IPS-11a (cell line): ENCODE results near the gene CLMN.

ENCODE experiments used
- H3K4me3 ChIP-seq: one replicate; pipeline ENCODE4 v1.5.1; 2013; ENCODE audit warnings: low read depth, low read length, control low read depth

Gene CLMN

DNA sequence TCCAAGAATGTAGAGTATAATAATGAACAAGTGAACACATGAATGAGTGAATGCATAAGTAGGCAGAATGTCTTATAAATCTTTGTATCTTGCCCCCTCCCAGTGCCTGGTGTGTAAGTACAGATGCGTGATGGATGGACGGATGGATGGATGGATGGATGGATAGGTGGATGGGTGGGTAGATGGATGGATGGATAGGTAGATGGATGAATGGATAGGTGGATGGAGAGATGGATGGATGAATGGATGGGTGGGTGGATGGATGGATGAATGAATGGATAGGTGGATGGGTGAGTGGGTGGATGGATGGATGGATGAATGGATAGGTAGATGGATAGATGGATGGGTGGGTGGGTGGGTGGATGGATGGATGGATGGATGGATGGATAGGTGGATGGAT, 74.4 kb downstream of the CLMN start:
- H3K4me3 ChIP-seq = no peak overlapping the region

DNA sequence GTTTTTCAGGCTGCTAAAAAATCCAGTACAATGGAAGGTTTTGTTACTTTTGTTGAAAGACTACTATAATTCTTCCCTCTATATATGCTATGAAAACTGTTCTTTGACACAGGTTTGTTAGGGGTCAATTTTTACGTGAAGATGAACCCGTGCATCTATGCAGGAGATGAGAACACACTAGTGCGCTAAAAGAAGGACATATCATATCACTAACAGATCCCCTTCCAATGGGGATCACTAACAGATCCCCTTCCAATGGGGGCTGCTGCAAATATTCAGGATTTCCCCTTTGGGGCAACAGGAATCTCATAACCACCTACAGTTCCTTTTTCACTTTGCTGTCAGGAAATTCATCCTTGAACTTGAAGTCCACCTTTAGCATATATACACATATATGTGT, 75.1 kb downstream of the CLMN start:
- H3K4me3 ChIP-seq = no peak overlapping the region

DNA sequence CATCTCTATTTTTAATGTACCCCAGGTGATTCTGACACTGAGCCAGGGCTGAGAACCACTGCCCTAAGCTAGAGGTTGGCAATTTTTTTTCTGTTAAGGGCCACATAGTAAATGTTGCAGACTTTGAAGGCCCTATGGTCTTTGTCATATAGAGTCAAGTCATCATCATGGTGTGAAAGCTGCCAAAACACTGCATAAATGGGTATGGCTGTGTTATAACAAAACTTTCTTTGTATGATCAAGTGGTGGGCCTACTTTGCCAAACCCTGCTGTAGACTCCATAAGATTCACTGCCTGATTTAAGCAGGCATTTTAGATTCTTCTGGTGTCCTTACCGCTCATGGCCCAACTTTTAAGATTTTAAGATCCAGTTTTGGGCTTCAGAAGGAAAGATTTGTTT, 76.8 kb downstream of the CLMN start:
- H3K4me3 ChIP-seq = no peak overlapping the region

DNA sequence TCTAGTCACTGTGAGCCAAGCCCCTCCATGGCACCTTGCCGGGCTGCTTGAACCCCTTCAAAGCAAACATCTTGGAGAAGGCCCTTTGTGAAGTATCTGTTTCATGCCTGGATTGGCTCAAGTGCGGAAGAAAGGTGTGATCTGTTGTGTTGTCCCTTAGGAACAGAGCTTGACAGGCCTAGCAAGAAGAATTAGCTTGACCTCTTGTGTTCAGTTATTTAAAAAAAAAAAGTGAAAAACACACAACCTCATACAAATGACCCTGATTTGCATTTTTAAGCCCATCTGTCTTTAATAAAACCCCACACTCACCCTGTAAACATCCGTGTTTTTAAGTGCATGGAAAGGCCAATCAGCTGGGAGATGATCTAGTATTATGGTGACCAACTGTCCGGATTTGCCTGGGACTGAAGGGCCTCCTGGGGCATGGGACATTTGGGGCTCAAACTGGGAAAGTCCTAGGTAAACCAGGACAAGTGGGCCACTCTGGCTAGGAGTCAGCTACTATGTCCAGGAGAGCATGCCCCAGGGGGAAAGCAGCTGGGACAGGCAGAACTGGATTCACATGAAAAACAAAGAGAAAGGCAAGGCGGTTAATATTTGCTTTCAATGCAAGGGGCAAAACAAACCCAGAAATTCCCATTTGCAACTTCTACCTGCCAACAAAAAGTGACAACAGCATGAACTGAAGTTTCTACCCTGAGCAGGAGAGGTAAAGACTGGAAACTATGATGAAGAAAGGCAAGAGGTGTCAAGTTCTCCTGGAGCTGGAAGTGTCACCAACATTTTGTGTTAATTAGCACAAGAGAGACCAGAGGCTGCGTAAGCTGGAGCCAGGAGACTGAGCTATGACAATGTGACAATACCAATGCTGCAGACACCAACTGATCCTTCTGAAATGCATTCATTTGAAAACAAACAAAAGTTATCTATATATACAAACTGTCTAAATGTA, 78.6 kb downstream of the CLMN start:
- H3K4me3 ChIP-seq = no peak overlapping the region

DNA sequence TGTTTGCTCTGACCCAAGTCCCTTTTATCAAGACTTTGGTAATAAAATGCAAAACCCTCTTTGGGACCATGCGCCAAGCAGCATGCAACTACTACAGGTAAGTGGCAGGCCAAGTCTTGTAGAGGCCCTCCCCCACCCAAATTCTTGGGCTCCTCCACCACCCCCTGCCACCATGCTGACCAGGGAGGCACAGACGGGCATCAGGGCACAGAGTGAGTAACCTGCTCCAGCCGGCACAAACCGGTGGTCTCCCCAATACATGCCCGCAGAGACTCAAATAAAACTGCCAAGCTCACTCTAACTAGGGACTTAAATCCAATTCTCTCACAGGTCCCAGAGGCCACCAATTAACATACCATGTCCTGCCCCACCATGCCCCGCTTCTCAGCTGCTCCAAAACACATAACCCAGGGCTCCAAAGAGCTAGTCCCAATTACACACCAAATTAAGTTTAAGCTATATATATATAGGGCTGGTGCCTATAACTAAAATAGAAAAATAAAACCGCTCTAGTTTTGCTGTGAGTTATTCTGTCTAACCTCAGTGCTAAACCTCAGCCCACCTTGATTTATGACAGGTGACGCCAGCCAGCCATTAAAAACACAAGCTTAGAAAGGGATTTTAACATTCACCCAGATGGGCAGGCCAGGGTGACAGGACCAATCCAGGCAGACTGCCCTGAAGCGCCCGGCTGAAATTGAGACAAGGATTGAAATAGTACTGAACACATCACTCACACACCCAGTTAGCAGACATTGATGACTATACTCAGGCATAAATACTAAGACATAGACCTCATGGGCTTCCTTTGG, 81.0 kb downstream of the CLMN start:
- no peak overlapping the region for H3K4me3 ChIP-seq

DNA sequence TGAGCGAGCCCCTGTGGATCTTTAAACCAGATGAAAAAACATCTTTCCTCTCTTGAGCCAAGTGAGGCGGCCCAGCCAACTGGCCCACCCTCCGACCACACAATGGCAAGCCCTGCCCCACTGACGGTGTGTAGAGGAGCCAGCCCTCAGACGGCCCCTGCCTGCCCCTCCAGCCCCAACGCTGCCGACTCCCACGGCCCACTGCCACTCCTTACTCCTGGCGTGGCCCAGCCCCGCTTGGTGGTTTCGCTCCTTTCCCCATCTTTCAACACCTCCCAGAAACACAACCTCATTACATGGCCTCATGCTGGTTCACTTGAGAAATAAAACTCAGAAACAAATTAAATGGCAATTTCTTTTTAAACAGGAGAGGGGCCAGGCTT, 81.8 kb downstream of the CLMN start:
- H3K4me3 ChIP-seq = no peak overlapping the region

DNA sequence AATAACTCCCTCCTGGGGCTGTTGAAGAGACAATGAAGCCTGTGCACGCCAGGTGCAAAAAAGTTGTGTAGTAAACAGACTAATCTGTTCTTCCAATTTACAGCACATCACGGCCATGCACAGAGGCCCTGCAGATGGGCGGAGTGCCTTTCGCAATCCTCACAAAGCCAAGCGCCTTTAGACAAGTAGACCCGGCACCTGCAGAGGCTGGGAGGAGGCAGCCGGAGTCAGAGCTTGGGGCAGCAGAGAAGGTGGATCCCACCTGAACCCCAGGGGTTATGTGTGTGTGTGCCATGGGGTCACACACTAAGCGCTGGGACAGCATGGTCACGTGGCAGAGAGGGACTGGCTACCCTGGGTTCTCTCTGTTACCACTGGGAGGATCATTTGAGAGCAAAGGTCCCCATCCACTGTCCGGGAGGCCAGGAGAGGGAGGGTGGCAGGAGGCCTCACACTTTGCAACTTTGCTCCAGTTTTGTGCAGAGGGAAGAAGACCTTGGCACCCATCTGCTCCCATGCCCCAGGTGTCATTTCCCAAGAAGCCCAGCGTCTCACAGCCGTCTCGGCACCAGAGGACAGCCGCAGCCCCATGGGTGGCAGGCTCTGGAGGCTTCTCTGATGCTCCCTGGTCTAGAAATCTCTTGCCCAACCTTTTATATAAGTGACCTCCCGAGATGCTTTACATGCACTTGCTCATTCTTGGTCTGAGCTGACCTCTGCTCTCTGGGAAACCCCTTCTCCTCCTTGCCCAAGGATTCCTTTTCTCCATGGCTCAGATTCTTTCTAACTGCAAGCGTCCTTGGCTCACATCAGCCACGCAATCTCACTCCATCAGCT, 82.4 kb downstream of the CLMN start:
- H3K4me3 ChIP-seq = no peak overlapping the region

DNA sequence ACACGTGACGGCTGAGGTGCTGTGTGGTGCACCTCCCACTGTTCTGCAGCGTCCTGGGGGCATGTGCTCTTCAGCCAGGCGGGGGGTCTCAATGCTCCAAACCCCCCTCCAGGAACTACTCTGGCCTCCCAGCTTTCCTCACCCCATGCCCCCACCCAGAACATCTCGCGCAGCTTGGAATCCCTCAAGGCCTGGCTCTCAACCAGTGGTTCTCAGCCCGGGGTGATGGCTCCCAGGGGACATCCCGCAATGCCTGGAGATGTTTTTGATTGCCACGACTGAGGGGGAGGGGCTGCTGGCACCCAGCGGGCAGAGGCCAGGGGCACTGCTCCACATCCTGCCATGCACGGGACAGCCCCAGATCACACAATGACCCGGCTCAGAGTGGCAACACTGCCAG, 83.5 kb downstream of the CLMN start:
- no peak overlapping the region for H3K4me3 ChIP-seq

DNA sequence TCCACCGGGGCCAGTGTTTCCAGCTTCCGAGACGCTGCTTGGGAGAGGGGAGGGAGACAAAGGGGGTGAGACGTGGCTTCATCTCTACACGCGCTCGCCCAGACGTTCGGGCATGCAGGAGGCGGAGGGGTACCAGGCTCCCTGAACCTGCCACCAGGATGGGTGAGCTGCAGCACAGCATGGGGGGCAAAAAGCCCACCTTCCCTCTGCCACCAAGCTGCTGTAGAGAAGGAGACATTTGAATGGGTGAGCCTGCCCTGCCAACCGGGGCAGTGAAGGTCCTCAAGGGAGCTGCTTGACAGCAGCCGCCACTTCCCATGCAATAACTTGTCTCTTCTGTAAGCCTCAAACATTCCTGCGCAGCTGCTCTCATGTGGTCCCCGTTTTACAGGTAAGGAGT, 83.9 kb downstream of the CLMN start:
- no peak overlapping the region for H3K4me3 ChIP-seq

DNA sequence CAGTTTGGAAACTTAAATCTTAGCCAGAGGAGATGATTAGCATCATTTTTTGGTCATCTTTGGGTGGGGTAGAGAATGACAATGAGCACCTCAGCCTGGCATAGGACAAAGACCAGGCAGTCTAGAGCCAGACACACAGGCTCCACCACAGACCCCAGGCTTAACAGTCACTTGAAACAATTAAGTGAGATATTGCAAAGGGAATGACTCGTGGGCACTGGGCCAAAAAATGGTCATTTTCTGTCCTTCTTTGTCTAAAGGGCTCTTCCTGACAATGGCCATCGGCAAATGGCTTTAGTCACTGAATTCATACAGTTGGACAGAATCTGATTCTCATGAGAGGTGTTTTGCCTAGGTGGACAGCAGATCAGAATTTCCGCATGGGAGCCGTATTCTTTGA, 84.4 kb downstream of the CLMN start:
- H3K4me3 ChIP-seq = no peak overlapping the region

DNA sequence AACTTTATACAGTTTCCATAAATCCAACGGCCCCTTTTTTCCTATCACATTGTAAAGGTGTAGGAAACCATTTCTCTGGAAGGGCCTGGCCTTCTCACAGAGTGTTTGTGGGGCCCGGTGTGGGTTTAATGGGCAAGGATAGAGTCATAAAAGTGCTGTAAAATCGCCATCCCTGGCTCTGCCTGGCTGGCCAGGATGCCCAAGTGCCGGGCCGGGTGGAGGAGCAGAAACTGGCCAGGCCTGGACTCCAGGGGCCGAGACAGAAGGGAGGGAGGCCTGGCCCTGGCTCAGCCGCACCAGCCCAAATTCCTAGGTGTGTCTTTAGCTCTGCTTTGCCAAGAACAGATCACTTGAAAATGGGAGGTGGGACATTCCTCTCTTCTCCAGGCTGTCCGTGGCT, 85.3 kb downstream of the CLMN start:
- no peak overlapping the region for H3K4me3 ChIP-seq

DNA sequence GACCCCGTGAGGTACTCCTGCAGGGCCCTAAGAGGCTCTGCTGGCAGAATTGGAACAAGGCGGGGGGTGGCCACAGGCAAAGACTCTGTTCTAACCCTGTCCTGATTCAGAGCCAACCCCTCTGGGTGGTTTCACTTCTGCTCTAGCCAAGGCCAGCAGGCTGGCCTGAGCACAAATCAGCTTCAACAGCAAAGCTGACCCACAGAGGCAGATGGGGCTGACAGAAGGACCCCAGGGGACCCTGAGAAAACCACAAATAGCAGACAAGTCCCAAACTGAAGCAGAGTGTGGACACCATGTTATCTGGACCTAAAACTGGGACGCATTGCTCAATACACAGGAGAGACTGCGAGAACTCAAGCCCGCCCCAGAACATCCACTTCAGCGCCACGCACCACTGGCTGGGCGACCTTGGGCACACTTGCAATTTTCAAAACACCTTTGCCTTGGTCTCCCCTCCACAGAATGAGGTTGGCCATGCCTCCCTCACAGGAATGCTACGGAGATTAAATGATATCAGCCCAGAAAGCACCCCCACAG, 85.9 kb downstream of the CLMN start:
- no peak overlapping the region for H3K4me3 ChIP-seq

DNA sequence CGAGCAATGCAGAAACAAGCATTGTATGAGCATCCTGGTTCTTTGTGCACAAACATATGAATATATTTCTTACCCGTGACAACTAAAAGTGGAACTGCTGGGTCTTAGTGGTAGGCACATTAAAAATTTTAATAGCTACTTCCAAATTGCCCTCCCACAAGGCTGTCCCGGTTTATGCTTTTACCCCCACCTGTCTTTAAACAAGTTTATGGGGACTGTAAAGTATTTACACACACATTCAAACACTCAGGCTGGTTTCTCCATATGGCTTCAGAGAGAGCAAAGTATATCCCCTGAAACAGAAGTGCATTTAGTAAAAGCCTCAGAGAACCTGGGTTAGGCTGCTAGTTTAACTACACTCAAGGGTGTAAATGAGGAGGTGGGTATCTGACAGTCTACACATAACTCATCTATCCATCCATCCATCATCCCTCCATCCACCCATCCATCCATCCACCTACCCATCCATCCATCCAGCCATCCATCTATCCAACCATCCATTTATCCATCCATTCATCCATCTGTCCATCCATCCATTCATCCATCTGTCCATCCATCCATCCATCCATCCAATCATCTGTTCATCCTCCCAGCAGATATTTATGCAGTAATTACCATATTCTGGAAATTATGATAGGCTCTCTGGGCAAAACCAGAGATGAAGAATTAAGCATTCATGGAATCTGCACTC, 86.7 kb downstream of the CLMN start:
- no peak overlapping the region for H3K4me3 ChIP-seq

DNA sequence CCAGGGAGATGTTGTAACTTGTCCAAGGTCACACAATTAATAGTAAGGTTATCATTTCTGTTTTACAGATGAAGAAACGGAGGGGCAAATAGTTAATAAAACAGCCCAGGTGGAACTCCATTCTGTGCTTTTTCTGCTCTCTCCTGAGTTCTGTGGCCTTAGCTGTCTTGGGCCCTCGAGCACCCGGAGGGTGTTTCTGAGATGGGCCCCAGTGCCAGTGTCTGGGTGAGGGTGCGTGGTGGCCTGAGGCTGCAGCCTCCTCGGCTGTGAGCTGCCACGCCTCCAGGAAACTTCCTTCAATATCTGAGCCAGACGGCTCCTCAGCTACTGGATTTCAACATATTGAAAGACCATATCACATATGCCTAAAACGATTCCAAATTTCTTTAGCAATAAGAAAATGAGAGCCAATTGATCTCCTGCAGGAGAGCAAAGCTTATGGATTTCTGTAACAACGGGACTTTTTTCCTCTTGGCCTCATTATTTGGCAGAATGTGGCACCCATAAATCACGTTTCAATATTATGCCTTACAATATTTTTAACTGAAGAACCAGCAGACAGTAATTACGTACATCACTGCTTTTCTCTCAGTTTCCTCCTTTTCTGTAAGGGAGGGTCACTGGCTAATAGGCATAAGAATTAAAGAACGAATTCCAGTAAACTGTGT, 87.6 kb downstream of the CLMN start:
- H3K4me3 ChIP-seq = no peak overlapping the region

DNA sequence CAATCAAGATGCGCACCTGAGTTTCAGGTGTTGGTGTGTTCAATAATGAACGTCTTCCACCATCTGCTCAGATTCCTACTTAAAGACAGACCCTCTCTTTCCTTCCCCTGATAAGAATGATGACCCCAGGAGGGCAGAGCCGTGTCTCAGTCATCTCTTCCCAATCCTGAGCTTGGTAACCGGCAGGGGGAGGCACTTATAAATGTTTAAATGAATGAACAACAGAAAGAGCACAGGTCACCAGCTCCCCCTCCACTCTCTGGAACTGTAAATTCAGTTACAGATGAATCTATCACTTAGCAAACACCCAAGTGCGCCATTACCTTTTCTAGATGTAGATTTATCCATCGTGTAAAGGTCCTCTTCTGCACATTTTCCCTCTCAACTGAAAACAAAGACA, 90.0 kb downstream of the CLMN start:
- H3K4me3 ChIP-seq = no peak overlapping the region

DNA sequence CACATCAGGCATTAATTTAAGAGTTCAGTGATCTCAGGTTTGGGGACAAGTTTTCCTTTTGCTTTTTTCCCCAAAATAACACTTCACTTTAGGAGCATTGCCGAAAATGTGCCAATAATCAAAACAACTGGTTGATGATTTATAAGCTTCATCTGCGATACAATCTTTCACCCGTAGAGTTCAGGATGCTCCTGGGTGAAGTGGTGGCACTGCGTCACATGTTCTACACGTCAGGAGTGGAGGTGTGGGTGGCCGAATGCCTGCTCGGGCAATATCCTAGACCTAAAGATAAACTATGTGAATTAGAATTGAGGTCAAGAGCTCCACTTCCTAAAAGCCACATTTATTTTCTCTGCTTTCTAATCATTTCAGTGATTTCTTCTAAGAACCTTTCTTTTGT, 91.5 kb downstream of the CLMN start:
- no peak overlapping the region for H3K4me3 ChIP-seq

DNA sequence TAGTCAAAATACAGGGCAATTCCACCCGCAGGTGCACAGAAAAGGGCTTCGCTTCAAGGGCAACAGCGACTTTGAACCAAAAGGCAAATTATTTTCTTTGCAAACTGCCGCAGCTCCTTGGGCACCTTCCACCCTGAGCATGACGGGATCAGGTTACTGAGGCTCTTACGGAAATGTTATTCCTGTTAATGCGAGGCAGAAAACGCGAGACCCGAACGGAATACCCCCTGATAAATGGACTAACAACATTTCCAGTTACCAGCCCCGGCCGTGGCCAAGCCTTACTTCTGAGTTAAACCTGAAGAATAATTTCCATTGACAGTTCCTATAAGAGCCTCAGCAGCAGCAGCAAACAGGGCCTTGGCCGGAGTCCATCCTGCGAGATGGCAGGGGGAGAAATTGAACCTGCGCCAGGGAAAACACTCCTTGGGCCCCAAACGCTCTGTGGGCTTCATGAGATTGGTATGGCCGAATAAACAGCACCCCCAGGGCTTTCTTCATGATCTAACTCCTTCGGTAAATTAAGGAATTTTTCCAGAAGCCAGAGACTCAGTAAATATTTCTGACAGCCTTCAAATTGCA, 92.3 kb downstream of the CLMN start:
- no peak overlapping the region for H3K4me3 ChIP-seq

DNA sequence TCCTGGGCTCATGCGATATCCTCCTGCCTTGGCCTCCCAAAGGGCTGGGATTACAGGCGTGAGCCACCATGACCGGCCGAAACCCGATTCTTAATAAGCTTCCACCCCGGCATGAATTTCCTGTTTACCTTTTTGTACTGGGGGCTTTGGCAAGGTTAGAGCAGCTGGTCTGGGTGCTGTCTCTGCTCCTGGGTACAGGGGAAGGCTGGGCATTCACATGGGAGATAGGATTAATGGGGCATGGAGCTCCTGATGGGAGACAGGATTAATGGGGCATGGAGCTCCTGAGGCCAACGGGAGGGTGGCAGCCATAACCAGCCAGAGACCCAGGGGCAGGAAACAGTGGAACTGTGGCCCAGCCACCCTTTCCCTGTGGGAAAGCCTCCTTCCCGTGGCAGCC, 92.9 kb downstream of the CLMN start:
- H3K4me3 ChIP-seq = no peak overlapping the region

DNA sequence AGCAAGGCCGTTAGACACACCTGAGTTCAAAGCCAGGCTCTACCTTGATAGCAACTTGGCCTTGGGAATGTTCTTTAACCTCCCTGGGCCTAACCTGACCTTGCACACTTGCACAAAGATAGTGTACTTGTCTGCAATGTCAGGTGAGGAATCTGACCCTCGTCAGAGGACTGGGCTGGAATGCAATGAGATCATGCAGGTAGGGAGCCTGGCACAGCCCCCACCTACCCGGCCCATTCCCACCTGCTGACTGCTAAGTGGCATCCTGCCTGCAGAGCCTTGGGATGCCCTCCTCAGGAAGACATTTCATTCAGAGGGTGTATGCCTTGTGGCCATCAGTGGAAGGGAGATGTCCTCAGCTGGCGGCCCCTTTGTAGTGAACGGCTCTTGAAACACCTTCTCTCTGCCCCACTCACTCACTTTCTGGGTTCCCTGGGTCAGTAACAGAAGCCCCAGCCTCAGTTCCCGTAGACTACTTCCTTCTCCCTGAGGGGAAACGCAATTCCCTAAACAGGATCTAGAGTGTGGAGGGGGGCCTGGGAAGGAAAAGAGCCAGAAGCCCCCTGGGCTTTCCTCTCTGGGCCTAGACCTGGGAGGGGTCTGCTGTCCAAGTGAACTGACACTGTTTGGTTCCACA, 94.3 kb downstream of the CLMN start:
- H3K4me3 ChIP-seq = no peak overlapping the region
